Stomach (tissue), 4 donors: ENCODE results near the gene EIF3L.

ENCODE experiments used
- EP300 ChIP-seq: sonication (generic); formaldehyde crosslinking; IDR thresholded peaks from one replicate; pipeline ENCODE4 v1.6.1; 2017; ENCODE audit warnings: antibody characterized with exemption
- POLR2A ChIP-seq, 4 donors: fragments of 450-650 bp; IDR thresholded peaks; one replicate each; pipeline ENCODE4 v1.6.1; 2016; ENCODE audit warnings: antibody characterized with exemption in 4 of 4, control low read depth in 2 of 4, mild to moderate bottlenecking in 1 of 4, moderate library complexity in 1 of 4
- POLR2AphosphoS5 ChIP-seq, 3 donors: sonication (generic); formaldehyde crosslinking; IDR thresholded peaks; one replicate each; pipeline ENCODE4 v1.6.1; 2016; ENCODE audit warnings: antibody characterized with exemption in 3 of 3
- TF ChIP-seq, protein P1 (sequence below), 7 experiments: fragments of 450-650 bp in 4 of 7; fragments of 200-600 bp in 3 of 7; sonication (generic) in 3 of 7; IDR thresholded peaks; one replicate each; pipeline ENCODE4 v1.5.1; 2016 to 2019; ENCODE audit warnings: antibody characterized with exemption in 7 of 7, control low read depth in 2 of 7, mild to moderate bottlenecking in 1 of 7

DNA sequence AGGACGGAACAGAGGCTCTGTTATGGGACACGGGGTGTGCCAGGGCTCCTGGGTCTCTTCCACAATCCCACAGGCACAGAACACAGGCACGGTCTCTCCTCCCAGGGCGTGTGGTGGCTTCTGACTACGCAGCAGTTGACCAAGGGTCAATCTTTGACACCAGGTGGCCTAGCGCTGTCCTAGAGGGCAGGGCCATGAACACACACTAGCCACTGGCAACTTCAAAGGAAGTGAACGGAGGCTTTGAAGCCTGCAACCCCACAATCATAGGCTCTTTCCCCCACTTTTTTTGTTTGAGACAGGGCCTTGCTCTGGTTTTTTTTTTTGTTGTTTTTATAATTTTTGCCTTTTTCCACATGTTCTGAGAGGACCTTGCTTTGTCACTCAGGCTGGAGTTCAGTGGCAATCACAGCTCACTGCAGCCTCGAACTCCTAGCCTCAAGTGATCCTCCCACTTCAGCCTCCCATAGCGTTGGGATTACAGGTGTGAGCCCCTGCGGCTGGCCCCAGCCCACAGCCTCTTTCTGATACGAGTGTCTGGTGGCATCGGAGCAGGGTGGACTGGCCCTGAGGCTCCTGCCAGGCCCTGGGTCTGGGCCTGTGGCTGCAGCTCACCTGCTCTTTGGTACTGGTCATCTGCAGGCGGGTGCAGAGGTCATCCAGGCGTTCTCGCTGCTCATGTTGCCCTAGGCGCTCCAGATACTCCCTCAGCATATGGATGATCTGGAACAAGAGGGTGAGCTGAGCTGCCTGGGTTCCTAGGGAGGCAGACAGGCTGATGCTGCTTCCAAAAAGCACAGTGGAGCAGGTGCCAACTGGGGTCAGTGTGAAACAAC, 17.0 kb upstream of the EIF3L start:
- TF ChIP-seq, protein P1, sequence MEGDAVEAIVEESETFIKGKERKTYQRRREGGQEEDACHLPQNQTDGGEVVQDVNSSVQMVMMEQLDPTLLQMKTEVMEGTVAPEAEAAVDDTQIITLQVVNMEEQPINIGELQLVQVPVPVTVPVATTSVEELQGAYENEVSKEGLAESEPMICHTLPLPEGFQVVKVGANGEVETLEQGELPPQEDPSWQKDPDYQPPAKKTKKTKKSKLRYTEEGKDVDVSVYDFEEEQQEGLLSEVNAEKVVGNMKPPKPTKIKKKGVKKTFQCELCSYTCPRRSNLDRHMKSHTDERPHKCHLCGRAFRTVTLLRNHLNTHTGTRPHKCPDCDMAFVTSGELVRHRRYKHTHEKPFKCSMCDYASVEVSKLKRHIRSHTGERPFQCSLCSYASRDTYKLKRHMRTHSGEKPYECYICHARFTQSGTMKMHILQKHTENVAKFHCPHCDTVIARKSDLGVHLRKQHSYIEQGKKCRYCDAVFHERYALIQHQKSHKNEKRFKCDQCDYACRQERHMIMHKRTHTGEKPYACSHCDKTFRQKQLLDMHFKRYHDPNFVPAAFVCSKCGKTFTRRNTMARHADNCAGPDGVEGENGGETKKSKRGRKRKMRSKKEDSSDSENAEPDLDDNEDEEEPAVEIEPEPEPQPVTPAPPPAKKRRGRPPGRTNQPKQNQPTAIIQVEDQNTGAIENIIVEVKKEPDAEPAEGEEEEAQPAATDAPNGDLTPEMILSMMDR (IDR thresholded peaks at IDR 0.05), result no peak
- TF ChIP-seq POLR2A (IDR thresholded peaks at IDR 0.05) (no peak), EP300 (no peak), POLR2AphosphoS5 (IDR thresholded peaks at IDR 0.05) (no peak)
